Hematopoietic multipotent progenitor cell (in vitro differentiated cells): ENCODE measurements around the gene NEURL1B. TPM values are rescaled to one million over a fixed set of nuclear protein-coding genes. Genes with fewer than 3 reads are reported as not detected.
A peak's percentile ranks its signal among the peaks of the same experiment; 100 is the strongest.

Source experiments
- DNase-seq, 3 donors: peaks; one replicate each; pipeline ENCODE4 v3.0.0-alpha.2; 2011 to 2015; ENCODE audit warnings: low read depth in 2 of 3, low spot score in 2 of 3
- total RNA-seq: library from RNA; depleted of rRNA; stranded (reverse); fragments of >200 nt; gene quantifications from one replicate; pipeline ENCODE4 v1.2.3, GENCODE V29; 2012

NEURL1B gene
- total RNA-seq, 1 donor = 18.3 TPM

DNA sequence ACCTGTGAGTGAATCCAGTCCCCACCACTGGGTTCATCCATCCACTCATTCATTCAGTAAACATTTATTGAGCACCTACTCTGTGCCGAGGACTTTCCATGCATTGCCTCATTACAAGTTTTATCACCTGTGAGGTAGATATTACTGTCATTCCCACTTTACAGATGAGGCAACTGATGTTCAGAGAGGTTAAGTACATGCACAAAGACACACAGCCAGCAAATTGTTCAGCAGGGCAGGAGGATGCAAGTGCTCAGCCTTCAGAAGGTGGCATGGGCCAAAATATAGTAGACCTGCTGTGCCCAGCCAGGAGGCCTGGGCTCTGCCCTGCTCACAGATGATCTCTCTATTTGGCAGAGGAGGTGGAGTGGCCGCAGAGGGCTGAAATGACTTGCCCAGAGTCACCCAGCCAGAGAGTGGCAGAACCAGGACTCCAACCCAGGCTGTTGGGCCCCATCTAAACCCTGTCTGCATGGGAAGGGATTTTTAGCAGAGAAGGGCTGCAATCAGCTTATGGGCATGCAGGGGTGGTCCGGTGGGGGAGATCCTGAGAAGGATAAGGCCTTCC, 7.6 kb upstream of the NEURL1B start:
- no peak for DNase-seq

GRCh38 chr5:172634106-172634899, 6.8 kb upstream of the NEURL1B start:
- no peak for DNase-seq

- DNase-seq = no peak
These were observed 6.0 kb upstream of the NEURL1B start for GRCh38 chr5:172635038-172635437.

GRCh38 chr5:172636279-172637050, 4.6 kb upstream of the NEURL1B start:
- no peak for DNase-seq

DNA sequence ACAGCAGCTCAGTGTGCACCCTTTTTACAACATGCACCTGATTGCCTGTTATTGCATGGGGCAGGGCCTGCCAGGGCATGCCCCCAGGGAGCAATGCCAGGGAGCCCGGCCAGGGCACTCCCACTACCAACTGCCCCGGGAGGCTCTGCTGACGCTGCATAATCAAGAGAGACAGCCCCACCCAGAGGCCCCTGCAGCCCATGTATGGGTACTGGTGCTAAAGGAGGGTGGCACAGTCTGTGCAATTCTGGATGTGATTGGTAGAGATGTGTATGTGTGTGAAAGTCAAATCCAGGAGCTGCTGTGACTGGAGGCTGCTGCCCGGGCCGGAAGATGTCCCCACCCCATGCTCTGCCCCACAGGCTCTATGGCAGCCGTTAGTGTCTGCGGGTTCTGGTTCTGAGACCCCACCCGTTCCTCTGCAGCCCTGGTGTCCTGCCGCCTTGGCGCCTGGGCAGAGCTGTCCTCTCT, 3.9 kb upstream of the NEURL1B start:
- peak in 1 of 3 donors; percentile 64 for DNase-seq

GRCh38 chr5:172637740-172638139, 3.3 kb upstream of the NEURL1B start:
- DNase-seq = no peak

DNA sequence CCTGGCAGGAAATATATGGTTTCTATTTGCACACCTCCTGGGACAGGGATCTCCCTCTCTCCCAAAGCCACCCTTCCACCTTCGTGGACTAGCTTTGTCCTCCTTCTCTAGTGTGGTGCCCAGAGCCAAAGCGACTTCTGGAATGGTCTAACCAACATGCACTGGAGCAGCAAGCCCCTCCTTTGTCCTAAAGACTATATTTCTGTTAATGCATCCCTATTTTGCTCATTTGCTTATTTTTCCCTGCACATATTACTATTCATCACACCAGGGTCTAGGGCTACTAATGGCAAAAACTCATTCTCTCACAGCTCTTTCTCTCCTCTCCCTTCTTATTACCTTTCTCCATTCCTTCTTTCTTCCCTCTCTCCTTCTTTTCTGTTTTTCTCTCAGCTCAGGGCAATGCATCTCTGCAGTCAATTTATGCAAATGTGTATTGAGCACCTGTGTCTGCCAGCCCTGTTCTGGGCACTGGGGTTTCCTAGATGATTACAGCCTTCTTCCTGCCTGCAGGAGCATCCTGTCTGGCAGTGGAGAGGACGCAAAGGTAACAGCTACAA, 2.8 kb upstream of the NEURL1B start:
- DNase-seq = no peak

DNA sequence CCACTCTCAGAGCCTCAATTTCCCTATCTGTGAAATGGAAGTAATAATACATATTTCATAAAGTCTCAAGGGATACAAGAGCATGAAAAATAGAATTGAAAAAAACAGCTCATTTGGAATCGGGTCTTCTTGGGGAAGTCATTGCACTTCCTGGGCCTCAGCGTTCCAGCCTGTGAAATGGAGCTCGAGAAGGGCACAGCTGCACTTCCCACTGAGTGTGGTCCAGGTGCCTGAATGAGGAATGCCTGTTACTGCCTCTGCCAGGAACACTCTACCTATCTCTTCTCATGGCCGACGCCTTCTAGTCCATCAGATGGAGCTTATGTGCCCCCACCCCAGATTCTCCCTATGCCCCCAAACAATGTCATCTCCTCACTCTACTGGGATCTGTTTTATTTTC, 924 bp upstream of the NEURL1B start:
- no peak for DNase-seq

DNA sequence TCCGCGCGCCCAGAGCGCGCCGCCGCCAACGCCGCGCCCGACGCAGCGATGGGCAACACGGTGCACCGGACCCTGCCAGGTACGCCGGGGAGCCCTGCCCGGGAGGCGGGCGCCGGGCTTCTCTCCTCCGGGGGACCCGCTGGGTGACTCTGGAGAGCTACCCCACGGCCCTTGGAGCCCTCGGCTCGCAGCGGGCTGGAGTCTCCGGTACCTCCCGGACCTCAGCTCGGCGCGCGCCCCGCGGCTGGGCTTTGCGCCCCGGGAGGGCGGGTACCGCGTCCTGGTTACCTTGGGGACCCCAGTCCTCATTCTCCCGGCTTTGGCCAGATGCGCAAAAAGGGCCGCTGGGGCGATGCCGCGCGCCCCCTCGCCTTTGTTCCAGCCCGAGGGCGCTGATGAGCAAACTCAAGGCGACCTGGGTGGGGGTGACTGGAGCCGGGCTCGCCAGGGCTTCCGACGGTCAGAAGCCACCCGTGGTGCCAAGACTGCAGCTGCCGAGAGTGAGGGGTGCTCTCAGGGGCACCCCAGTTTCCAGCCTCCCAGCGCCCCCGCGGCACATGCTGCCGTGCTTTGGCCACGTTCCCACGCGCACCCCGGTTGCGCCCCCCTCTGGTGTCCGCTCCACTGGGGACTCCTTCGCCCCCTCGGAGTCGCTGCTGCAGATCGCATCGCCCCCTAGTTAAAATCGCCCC, 442 bp downstream of the NEURL1B start:
- peak in 2 of 3 donors; percentile 48 to 54 for DNase-seq

DNA sequence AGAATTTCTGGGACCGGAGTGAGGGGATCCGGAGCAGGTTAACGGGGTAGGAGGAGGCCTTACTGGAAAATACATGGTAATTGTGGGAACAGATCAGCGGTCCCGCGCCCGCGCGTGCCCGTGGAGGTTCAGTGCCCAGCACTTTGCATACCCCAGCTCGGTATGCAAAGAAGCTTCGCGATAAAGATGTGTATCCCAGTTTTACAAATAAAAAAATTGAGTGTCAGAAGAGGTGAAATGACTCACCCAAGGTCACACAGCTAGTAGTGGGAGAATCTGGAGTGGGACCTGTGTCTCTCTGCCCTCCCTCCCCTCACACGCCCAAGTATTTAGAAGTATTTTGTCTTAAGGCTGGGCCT, 967 bp downstream of the NEURL1B start:
- no peak for DNase-seq

- no peak for DNase-seq
These were observed 1.4 kb downstream of the NEURL1B start for GRCh38 chr5:172642486-172642885.

GRCh38 chr5:172642926-172643871, 2.1 kb downstream of the NEURL1B start:
- DNase-seq = peak in 2 of 3 donors; percentile 36 to 41

DNA sequence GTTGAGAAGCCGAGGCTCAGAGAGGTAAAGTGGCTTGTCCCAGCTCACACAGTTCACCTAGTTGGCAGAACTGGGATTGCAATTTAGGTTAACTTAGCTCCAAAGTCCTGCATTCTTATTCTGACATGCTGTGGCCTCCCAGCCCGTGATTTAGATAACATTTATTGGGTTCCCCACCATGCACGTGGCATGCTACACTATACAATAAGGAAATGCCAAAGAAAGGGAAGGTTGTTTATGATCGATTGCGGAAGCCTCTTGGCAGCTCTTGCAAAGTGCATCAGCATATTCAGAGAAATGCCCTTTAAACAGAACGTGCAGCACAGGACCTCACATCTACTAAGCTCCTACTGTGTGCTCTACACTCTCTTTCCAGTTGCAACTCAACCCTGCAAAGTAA, 3.2 kb downstream of the NEURL1B start:
- peak in 1 of 3 donors; percentile 21 for DNase-seq

GRCh38 chr5:172644711-172645110, 3.6 kb downstream of the NEURL1B start:
- no peak for DNase-seq

GRCh38 chr5:172645271-172646055, 4.4 kb downstream of the NEURL1B start:
- DNase-seq = no peak

- DNase-seq = no peak
These were observed 5.7 kb downstream of the NEURL1B start for GRCh38 chr5:172646716-172647285.

GRCh38 chr5:172647352-172648012, 6.4 kb downstream of the NEURL1B start:
- no peak for DNase-seq

DNA sequence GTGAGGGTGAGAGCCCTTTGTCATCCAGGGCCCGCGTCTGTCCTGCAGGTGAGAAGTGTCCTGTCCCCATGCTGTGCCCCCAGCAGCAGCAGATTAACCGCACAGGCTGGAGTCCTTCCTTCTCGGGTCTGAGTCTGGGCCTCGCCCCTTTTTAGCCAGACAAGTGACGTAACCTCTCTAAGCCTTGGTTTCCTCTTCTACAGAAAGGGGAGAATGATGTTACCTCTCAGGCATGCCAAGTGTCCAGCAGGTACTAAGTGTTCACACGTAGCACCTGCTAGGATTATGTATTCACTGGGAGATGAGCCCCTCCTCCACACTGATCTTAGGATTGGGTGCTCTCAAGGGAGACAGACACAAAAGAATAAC, 6.9 kb downstream of the NEURL1B start:
- DNase-seq = no peak
